ENCODE results near the gene KIF26B. TPM values are rescaled to one million over a fixed set of nuclear protein-coding genes. Genes with fewer than 3 reads are reported as not detected.

The KIF26B gene
- total RNA-seq, 2 experiments from 2014 or later = not detected

DNA sequence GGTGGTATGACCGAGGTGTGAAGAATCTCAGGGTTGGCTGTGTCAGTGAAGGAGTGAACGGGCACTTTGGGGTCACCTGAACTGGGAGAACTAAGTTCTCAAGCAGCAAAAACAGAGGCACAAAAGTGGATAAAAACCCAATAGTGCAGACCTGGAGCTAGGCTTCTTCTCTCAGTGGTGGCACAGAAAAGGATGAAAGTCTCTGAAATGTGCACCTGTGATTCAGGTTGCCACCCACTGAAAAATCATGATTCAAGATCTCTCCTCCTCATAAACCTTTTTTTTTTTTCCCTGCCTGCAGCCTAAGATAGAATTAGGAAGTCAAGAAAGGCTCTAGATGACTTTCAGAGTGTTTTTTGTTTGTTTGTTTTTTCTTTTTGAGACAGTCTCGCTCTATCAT lies 304.8 kb downstream of the KIF26B start:
- ChIA-PET CTCF (ENCODE audit: unreplicated experiment) (no interaction called here), POLR2A (no interaction called here)
- no peaks in the 10 kb centered on the region for H3K79me2 ChIP-seq (ENCODE audit: insufficient read depth, low read depth, low read length)
- no peaks in the 10 kb centered on the region for H4K20me1 ChIP-seq (ENCODE audit: insufficient read depth, low read length)
- H3K36me3 ChIP-seq (ENCODE audit: insufficient read depth, low read length) = no peaks in the 10 kb centered on the region
- H2AFZ ChIP-seq (ENCODE audit: low read length) = no peak overlapping the region
- intact Hi-C loops (cut with micrococcal nuclease; ENCODE audit: unreplicated experiment) = no loop called here
- no peaks in the 10 kb centered on the region for H3K9me2 ChIP-seq (ENCODE audit: insufficient read depth, low read length)
- H3K27ac ChIP-seq (ENCODE audit: low read depth, low read length, poor library complexity, severe bottlenecking) = no peak overlapping the region
- no peak overlapping the region for H3K4me2 ChIP-seq (ENCODE audit: low read length)
- H3K4me1 ChIP-seq (ENCODE audit: insufficient read depth, low read length, poor library complexity, severe bottlenecking) = no peaks in the 10 kb centered on the region
- TF ChIP-seq, protein P1, sequence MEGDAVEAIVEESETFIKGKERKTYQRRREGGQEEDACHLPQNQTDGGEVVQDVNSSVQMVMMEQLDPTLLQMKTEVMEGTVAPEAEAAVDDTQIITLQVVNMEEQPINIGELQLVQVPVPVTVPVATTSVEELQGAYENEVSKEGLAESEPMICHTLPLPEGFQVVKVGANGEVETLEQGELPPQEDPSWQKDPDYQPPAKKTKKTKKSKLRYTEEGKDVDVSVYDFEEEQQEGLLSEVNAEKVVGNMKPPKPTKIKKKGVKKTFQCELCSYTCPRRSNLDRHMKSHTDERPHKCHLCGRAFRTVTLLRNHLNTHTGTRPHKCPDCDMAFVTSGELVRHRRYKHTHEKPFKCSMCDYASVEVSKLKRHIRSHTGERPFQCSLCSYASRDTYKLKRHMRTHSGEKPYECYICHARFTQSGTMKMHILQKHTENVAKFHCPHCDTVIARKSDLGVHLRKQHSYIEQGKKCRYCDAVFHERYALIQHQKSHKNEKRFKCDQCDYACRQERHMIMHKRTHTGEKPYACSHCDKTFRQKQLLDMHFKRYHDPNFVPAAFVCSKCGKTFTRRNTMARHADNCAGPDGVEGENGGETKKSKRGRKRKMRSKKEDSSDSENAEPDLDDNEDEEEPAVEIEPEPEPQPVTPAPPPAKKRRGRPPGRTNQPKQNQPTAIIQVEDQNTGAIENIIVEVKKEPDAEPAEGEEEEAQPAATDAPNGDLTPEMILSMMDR (conservative IDR thresholded peaks at IDR 0.05; ENCODE audit: low read length) = no peak
- no peak for TF ChIP-seq EZH2phosphoT487 (IDR thresholded peaks at IDR 0.05; ENCODE audit: borderline replicate concordance, low read depth, low read length)
- no peaks in the 10 kb centered on the region for H3K9me3 ChIP-seq (ENCODE audit: low read length)
- H3K4me3 ChIP-seq (ENCODE audit: low read depth, low read length, poor library complexity, severe bottlenecking) = no peak overlapping the region
- BruUV-seq (replicated peaks) = no TSS peak
- DNase-seq (ENCODE audit: low spot score) = no peak

DNA sequence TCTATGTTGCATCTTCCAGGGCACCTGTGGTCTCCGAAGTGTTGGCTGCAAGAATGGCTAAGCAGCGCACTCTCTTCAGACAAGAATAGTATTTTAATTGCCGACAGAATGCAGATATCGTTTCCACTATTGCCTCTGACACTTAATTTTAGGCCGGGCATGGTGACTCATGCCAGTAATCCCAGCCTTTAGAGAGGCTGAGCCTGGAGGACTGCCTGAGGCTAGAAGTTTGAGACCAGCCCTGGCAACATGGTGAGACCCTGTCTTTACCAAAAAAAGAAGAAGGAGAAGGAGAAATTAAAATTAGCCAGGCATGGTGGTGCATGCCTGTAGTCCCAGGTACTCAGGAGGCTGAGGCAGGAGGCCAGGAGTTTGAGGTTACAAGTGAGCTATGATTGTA lies 306.9 kb downstream of the KIF26B start:
- Histone ChIP-seq H3K9me3 (ENCODE audit: low read length) (no peaks in the 10 kb centered on the region), H4K20me1 (ENCODE audit: insufficient read depth, low read length) (no peaks in the 10 kb centered on the region), H3K9me2 (ENCODE audit: insufficient read depth, low read length) (no peaks in the 10 kb centered on the region), H3K27ac (ENCODE audit: low read depth, low read length, poor library complexity, severe bottlenecking) (no peak overlapping the region), H3K4me3 (ENCODE audit: low read depth, low read length, poor library complexity, severe bottlenecking) (no peak overlapping the region), H3K36me3 (ENCODE audit: insufficient read depth, low read length) (no peaks in the 10 kb centered on the region), H3K4me2 (ENCODE audit: low read length) (no peak overlapping the region), H3K4me1 (ENCODE audit: insufficient read depth, low read length, poor library complexity, severe bottlenecking) (no peaks in the 10 kb centered on the region), H3K79me2 (ENCODE audit: insufficient read depth, low read depth, low read length) (no peaks in the 10 kb centered on the region), H2AFZ (ENCODE audit: low read length) (no peak overlapping the region)
- TF ChIP-seq, protein P1 (conservative IDR thresholded peaks at IDR 0.05; ENCODE audit: low read length) = no peak
- TF ChIP-seq EZH2phosphoT487 (IDR thresholded peaks at IDR 0.05; ENCODE audit: borderline replicate concordance, low read depth, low read length) = no peak
- intact Hi-C loops (cut with micrococcal nuclease; ENCODE audit: unreplicated experiment) = no loop called here
- no TSS peak for BruUV-seq (replicated peaks)
- POLR2A ChIA-PET = no interaction called here
- CTCF ChIA-PET (ENCODE audit: unreplicated experiment) = no interaction called here
- no peak for DNase-seq (ENCODE audit: low spot score)

DNA sequence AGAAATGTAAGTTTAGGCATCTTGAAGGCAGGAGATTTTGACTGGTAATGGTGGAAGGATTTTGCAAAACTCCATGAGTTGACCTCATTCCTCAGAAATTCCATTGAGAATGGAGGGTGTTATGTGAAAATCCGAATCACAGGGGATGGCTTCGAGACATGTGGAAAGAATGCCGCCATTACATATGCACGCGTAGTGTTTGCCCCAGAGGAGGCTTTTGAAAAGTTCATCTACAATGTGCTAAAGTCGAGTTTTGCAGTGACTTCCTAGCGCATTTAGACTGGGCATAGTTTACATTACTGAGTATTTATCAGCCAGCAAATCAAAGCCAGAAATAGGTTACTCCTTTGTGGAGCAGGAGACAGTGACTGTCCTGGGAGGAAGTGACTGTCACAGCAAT lies 307.4 kb downstream of the KIF26B start:
- no peak for DNase-seq (ENCODE audit: low spot score)
- no peaks in the 10 kb centered on the region for H3K9me3 ChIP-seq (ENCODE audit: low read length)
- H2AFZ ChIP-seq (ENCODE audit: low read length) = no peak overlapping the region
- BruUV-seq (replicated peaks) = no TSS peak
- H3K79me2 ChIP-seq (ENCODE audit: insufficient read depth, low read depth, low read length) = no peaks in the 10 kb centered on the region
- H3K27ac ChIP-seq (ENCODE audit: low read depth, low read length, poor library complexity, severe bottlenecking) = no peak overlapping the region
- H3K36me3 ChIP-seq (ENCODE audit: insufficient read depth, low read length) = no peaks in the 10 kb centered on the region
- POLR2A ChIA-PET = no interaction called here
- H3K4me3 ChIP-seq (ENCODE audit: low read depth, low read length, poor library complexity, severe bottlenecking) = no peak overlapping the region
- H3K4me2 ChIP-seq (ENCODE audit: low read length) = no peak overlapping the region
- no peaks in the 10 kb centered on the region for H3K9me2 ChIP-seq (ENCODE audit: insufficient read depth, low read length)
- TF ChIP-seq, protein P1 (conservative IDR thresholded peaks at IDR 0.05; ENCODE audit: low read length) = no peak
- no peak for TF ChIP-seq EZH2phosphoT487 (IDR thresholded peaks at IDR 0.05; ENCODE audit: borderline replicate concordance, low read depth, low read length)
- CTCF ChIA-PET (ENCODE audit: unreplicated experiment) = no interaction called here
- intact Hi-C loops (cut with micrococcal nuclease; ENCODE audit: unreplicated experiment) = no loop called here
- H3K4me1 ChIP-seq (ENCODE audit: insufficient read depth, low read length, poor library complexity, severe bottlenecking) = no peaks in the 10 kb centered on the region
- no peaks in the 10 kb centered on the region for H4K20me1 ChIP-seq (ENCODE audit: insufficient read depth, low read length)

All from OCI-LY7 (cell line).